ENCODE results near the gene FOXJ3.

FOXJ3 gene

GRCh38 chr1:42158189-42158588 lies 176.8 kb downstream of the FOXJ3 start:
- DNase-seq: no peak
- Mint-ChIP-seq H3K4me1 (no peaks in the 10 kb centered on the region), H3K27me3 (ENCODE audit: low read depth, poor library complexity) (peaks cover 6% of the 10 kb centered on the region), H3K9me3 (peaks cover 21% of the 10 kb centered on the region), H3K36me3 (ENCODE audit: low read depth) (no peaks in the 10 kb centered on the region), H3K4me3 (no peak overlapping the region), H3K27ac (no peak overlapping the region)
- TF ChIP-seq, protein P1, sequence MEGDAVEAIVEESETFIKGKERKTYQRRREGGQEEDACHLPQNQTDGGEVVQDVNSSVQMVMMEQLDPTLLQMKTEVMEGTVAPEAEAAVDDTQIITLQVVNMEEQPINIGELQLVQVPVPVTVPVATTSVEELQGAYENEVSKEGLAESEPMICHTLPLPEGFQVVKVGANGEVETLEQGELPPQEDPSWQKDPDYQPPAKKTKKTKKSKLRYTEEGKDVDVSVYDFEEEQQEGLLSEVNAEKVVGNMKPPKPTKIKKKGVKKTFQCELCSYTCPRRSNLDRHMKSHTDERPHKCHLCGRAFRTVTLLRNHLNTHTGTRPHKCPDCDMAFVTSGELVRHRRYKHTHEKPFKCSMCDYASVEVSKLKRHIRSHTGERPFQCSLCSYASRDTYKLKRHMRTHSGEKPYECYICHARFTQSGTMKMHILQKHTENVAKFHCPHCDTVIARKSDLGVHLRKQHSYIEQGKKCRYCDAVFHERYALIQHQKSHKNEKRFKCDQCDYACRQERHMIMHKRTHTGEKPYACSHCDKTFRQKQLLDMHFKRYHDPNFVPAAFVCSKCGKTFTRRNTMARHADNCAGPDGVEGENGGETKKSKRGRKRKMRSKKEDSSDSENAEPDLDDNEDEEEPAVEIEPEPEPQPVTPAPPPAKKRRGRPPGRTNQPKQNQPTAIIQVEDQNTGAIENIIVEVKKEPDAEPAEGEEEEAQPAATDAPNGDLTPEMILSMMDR (IDR thresholded peaks at IDR 0.05): no peak

- H3K27ac Mint-ChIP-seq: no peak overlapping the region
- H3K4me3 Mint-ChIP-seq: no peak overlapping the region
- H3K9me3 Mint-ChIP-seq: peaks cover 21% of the 10 kb centered on the region
- H3K27me3 Mint-ChIP-seq (ENCODE audit: low read depth, poor library complexity): peaks cover 6% of the 10 kb centered on the region
- H3K4me1 Mint-ChIP-seq: no peaks in the 10 kb centered on the region
- TF ChIP-seq, protein P1 (IDR thresholded peaks at IDR 0.05): no peak
- H3K36me3 Mint-ChIP-seq (ENCODE audit: low read depth): no peaks in the 10 kb centered on the region
- no peak for DNase-seq
These were observed 177.4 kb downstream of the FOXJ3 start for GRCh38 chr1:42157667-42158066.

DNA sequence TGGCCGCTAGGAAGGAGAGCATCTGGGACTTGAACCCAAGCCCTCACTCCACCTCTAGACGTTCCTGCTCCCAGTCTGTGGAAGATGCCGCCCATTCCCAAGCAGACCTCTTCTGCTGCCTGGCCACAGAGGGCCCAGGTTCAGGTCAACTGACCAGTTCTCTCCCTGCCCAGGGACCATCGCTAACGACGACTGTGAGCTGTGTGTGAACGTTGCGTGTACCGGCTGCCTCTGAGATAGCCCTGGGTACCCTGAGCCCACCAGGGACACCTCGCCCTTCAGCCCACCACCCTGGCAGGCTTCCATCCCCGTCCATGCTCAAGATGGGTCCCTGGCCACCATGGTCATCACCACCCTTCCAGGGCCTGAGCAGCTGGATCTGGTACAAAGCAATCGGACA lies 179.7 kb downstream of the FOXJ3 start:
- Mint-ChIP-seq H3K36me3 (ENCODE audit: low read depth) (no peaks in the 10 kb centered on the region), H3K9me3 (peaks cover 7% of the 10 kb centered on the region), H3K4me3 (no peak overlapping the region), H3K27me3 (ENCODE audit: low read depth, poor library complexity) (peaks cover 13% of the 10 kb centered on the region), H3K27ac (no peak overlapping the region), H3K4me1 (no peaks in the 10 kb centered on the region)
- DNase-seq: no peak
- TF ChIP-seq, protein P1 (IDR thresholded peaks at IDR 0.05): no peak

DNA sequence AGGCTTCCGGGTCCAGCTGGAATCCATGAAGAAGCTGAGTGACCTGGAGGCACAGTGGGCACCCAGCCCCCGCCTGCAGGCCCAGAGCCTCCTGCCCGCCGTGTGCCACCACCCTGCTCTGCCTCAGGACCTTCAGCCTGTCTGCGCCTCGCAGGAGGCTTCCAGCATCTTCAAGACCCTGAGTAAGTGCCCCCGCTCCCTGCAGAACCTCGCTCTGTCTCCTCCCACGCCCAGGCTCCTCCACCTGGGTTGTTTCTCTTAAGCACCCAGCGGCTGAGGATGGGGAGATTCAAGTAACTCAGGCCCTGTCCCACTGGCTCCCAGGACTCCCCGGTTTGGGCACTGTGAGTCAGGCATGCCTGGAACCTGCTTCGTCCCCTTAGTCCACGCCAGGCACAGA lies 180.3 kb downstream of the FOXJ3 start:
- no peaks in the 10 kb centered on the region for H3K36me3 Mint-ChIP-seq (ENCODE audit: low read depth)
- H3K9me3 Mint-ChIP-seq: peaks cover under 1% of the 10 kb centered on the region
- DNase-seq: no peak
- H3K27ac Mint-ChIP-seq: no peak overlapping the region
- H3K27me3 Mint-ChIP-seq (ENCODE audit: low read depth, poor library complexity): peaks cover 16% of the 10 kb centered on the region
- TF ChIP-seq, protein P1 (IDR thresholded peaks at IDR 0.05): no peak
- no peaks in the 10 kb centered on the region for H3K4me1 Mint-ChIP-seq
- H3K4me3 Mint-ChIP-seq: no peak overlapping the region

- no peaks in the 10 kb centered on the region for H3K36me3 Mint-ChIP-seq (ENCODE audit: low read depth)
- H3K9me3 Mint-ChIP-seq: no peaks in the 10 kb centered on the region
- no peaks in the 10 kb centered on the region for H3K4me1 Mint-ChIP-seq
- no peak for DNase-seq
- H3K4me3 Mint-ChIP-seq: no peak overlapping the region
- peaks cover 18% of the 10 kb centered on the region for H3K27me3 Mint-ChIP-seq (ENCODE audit: low read depth, poor library complexity)
- TF ChIP-seq, protein P1 (IDR thresholded peaks at IDR 0.05): no peak
- H3K27ac Mint-ChIP-seq: no peak overlapping the region
These were observed 181.4 kb downstream of the FOXJ3 start for GRCh38 chr1:42153624-42154023.

DNA sequence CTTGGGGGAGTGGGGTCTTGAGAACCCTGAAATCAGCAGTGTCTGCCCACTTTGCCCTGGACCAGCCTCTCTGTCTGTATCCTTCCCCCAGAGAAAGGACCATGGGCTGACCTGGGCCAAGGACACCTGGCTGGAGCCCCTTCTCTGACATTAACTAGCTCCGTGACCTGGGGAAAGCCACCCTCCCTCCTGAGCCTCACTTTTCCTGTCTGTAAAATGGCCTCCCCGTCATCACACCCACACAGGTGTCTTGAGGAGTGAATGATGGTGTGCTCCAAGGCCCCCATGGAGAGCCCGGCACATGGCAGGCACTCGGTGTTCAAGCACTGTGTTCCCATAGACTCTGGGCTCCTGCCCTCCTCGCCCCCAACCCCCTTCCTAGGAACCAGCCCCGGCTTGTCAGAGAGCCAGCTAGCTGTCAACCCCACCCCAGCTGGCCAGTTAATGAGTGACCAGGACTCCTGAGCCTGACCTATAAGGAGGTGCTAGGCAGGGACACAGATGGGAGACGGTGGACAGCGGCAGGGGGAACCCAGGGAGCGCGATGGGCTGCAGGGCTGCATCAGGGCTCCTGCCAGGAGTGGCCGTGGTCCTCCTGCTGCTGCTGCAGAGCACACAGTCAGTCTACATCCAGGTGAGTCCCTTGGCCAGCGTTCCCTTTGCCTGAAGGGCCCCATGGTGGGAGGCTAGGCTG lies 182.0 kb downstream of the FOXJ3 start, which contains the start of gene GUCA2B:
Gene GUCA2B, plus strand, starts transcription at position 504 of the 694 bp plus-strand sequence. Its CDS starts 41 bp downstream, at position 545.
- Mint-ChIP-seq H3K27ac (no peak within 1 kb of the TSS), H3K36me3 (ENCODE audit: low read depth) (no peaks in the 10 kb centered on the region), H3K27me3 (ENCODE audit: low read depth, poor library complexity) (peaks cover 18% of the 10 kb centered on the region), H3K4me3 (no peak within 1 kb of the TSS), H3K4me1 (no peaks in the 10 kb centered on the region), H3K9me3 (no peaks in the 10 kb centered on the region)
- TF ChIP-seq, protein P1 (IDR thresholded peaks at IDR 0.05): no peak
- DNase-seq: no peak
